DOHH2 (cell line): ENCODE measurements around the gene LRRC55.

Experiments used
- H3F3A ChIP-seq: fragments of 200-600 bp; sonication (generic), shearing (Covaris generic); 2 replicates; pipeline ENCODE4 v1.6.0; 2016; ENCODE audit warnings: antibody characterized with exemption, mild to moderate bottlenecking; ENCODE audit not compliant: control insufficient read depth, insufficient read depth
- H3K27ac ChIP-seq: fragments of 200-600 bp; sonication (generic); 2 replicates; pipeline ENCODE4 v1.5.1; 2014; ENCODE audit warnings: low read depth, mild to moderate bottlenecking, low read length, moderate library complexity
- H3K27me3 ChIP-seq: fragments of 200-600 bp; sonication (generic); 2 replicates; pipeline ENCODE4 v1.6.1; 2014; ENCODE audit warnings: mild to moderate bottlenecking, low read length, mixed read lengths; ENCODE audit not compliant: control insufficient read depth
- H3K36me3 ChIP-seq: fragments of 200-600 bp; sonication (generic); 2 replicates; pipeline ENCODE4 v1.6.1; 2014; ENCODE audit warnings: mild to moderate bottlenecking, low read length, moderate library complexity, mixed read lengths; ENCODE audit not compliant: control insufficient read depth
- H3K4me1 ChIP-seq: fragments of 200-600 bp; sonication (generic); 2 replicates; pipeline ENCODE4 v1.6.1; 2014; ENCODE audit warnings: mild to moderate bottlenecking, low read length, mixed read lengths; ENCODE audit not compliant: control insufficient read depth
- H3K4me2 ChIP-seq: fragments of 200-600 bp; sonication (generic); 2 replicates; pipeline ENCODE4 v1.6.0; 2014; ENCODE audit warnings: mild to moderate bottlenecking, low read length, moderate library complexity
- H3K4me3 ChIP-seq: fragments of 200-600 bp; sonication (generic); 2 replicates; pipeline ENCODE4 v1.5.1; 2014; ENCODE audit warnings: mild to moderate bottlenecking, low read length, mixed read lengths
- H3K79me2 ChIP-seq: fragments of 200-600 bp; sonication (generic); 2 replicates; pipeline ENCODE4 v1.6.1; 2014; ENCODE audit warnings: mild to moderate bottlenecking, low read length, mixed read lengths; ENCODE audit not compliant: control insufficient read depth
- H3K9me2 ChIP-seq: fragments of 200-600 bp; sonication (generic); replicated peaks from 2 replicates; pipeline ENCODE4 v1.6.1; 2014; ENCODE audit warnings: mild to moderate bottlenecking, low read length, mixed read lengths; ENCODE audit not compliant: control insufficient read depth
- H3K9me3 ChIP-seq: fragments of 200-600 bp; sonication (generic); 2 replicates; pipeline ENCODE4 v1.6.1; 2014; ENCODE audit warnings: antibody characterized with exemption, low read length, mixed read lengths; ENCODE audit not compliant: control insufficient read depth, insufficient read depth
- H4K20me1 ChIP-seq: fragments of 200-600 bp; sonication (generic); 2 replicates; pipeline ENCODE4 v1.6.0; 2014; ENCODE audit warnings: low read depth, mild to moderate bottlenecking, antibody characterized with exemption, low read length, moderate library complexity; ENCODE audit not compliant: control insufficient read depth, insufficient read depth
- CTCF ChIP-seq: fragments of 200-600 bp; sonication (generic); IDR thresholded peaks from one replicate; pipeline ENCODE4 v1.5.1; 2014; ENCODE audit warnings: antibody characterized with exemption, mild to moderate bottlenecking, low read depth, low read length; ENCODE audit not compliant: poor library complexity, severe bottlenecking
- EZH2phosphoT487 ChIP-seq: fragments of 200-600 bp; sonication (generic); IDR thresholded peaks from 2 replicates; pipeline ENCODE4 v1.6.1; 2017; ENCODE audit warnings: borderline replicate concordance, mild to moderate bottlenecking, antibody characterized with exemption, low read length, moderate library complexity, mixed read lengths

LRRC55 gene

DNA sequence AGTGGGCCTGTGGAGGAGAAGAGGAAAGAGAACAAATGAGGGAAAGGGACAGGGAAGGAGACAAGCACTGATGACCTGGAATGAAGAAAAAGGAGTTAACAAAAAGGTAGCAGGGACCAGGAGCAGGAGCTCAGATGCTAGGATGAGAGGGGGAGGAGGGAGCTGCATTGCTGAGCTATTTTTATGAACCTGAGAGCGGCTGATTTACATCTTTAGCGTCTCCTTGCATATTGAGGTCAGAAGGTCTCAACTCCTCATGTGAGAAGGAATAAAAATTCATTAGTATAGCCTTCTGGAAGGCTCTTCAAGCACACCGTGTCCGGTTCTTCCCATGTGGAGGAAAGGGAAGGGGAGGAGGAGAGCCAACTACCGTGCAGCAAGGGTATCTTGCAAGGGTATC lies 33.1 kb upstream of the LRRC55 start:
- Histone ChIP-seq H3K27ac (no peak overlapping the region), H3K27me3 (no peaks in the 10 kb centered on the region; the same call in 1 of the 2 replicates), H3K9me2 (no peaks in the 10 kb centered on the region), H3F3A (no peaks in the 10 kb centered on the region), H3K9me3 (no peaks in the 10 kb centered on the region), H3K79me2 (no peaks in the 10 kb centered on the region), H4K20me1 (no peaks in the 10 kb centered on the region), H3K4me2 (no peak overlapping the region), H3K4me3 (no peak overlapping the region), H3K4me1 (no peaks in the 10 kb centered on the region), H3K36me3 (no peaks in the 10 kb centered on the region)
- no peak for TF ChIP-seq EZH2phosphoT487

DNA sequence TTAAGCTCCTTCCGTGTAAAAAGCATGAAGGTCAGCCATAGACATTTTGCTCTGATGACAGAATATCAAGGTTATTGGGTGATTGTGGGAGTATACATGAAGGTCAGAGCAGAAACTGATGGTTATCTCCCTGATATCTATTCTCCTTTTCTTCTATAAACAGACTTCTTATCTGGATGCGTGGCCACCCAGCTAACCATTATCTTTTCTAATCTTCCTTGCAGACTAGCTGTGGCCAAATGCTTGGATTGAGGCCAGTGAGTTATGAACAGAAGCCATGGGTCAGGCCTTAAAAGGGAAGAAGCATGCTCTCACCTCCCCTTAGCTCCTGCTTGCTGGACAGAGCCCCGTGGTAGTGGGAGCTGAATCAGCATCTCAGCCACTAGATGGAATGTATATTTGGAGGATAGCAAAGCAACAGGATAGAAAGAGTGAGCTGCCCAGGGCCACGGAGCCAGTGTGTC lies 31.3 kb upstream of the LRRC55 start:
- H4K20me1 ChIP-seq, result no peaks in the 10 kb centered on the region
- no peaks in the 10 kb centered on the region for H3K9me3 ChIP-seq
- H3K79me2 ChIP-seq, result no peaks in the 10 kb centered on the region
- no peaks in the 10 kb centered on the region for H3F3A ChIP-seq
- no peak overlapping the region for H3K4me3 ChIP-seq
- no peaks in the 10 kb centered on the region for H3K36me3 ChIP-seq
- peaks cover 3% of the 10 kb centered on the region for H3K4me1 ChIP-seq
- no peaks in the 10 kb centered on the region; the same call in 1 of the 2 replicates for H3K27me3 ChIP-seq
- no peak overlapping the region for H3K4me2 ChIP-seq
- H3K9me2 ChIP-seq, result no peaks in the 10 kb centered on the region
- TF ChIP-seq CTCF (no peak), EZH2phosphoT487 (no peak)
- H3K27ac ChIP-seq, result no peak overlapping the region

DNA sequence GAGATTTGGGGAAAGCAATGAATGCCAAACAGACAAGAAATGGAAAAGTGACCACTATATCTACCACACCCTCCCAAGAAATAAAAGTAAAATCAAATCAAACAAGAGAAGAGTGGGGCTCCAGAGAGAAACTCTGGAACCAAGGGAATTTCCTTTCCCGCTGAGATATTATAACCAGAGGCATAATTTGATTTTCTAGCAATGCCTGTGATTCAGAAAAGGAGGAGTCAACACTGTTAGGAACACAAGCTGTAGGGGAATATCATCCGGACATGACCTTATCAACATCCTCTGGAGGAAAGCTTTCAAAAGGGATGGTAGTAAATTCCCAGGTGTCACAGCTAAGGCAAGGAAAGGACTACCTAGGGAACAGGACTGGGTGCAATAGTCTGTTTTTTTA lies 29.6 kb upstream of the LRRC55 start:
- Histone ChIP-seq H3K79me2 (no peaks in the 10 kb centered on the region), H3K27me3 (no peaks in the 10 kb centered on the region; the same call in 1 of the 2 replicates), H3K27ac (no peak overlapping the region), H3K9me2 (no peaks in the 10 kb centered on the region), H3K4me2 (no peak overlapping the region), H3F3A (no peaks in the 10 kb centered on the region), H4K20me1 (no peaks in the 10 kb centered on the region), H3K4me3 (no peak overlapping the region), H3K4me1 (peaks cover 8% of the 10 kb centered on the region), H3K36me3 (no peaks in the 10 kb centered on the region), H3K9me3 (no peaks in the 10 kb centered on the region)
- no peak for TF ChIP-seq EZH2phosphoT487
- no peak for TF ChIP-seq CTCF

DNA sequence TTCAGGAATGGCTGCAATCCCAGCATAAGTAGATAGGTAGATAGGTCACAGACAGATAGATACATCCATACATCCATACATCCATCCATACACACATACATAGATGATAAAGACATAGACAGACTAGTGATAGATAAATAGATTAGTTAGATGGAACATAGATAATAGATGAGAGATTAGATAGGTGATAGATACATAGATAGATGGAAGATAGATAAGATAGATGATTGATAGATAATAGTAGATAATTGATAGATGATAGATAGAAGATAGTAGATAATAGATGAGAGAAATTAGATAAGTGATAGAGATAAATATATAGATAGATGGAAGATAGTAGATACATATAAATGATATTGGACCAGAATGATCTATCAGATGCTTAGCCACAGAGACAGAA lies 28.3 kb upstream of the LRRC55 start:
- no peaks in the 10 kb centered on the region for H3K79me2 ChIP-seq
- H3K27me3 ChIP-seq, result no peaks in the 10 kb centered on the region
- TF ChIP-seq CTCF, result no peak
- H3K4me3 ChIP-seq, result no peak overlapping the region
- no peaks in the 10 kb centered on the region for H3F3A ChIP-seq
- H4K20me1 ChIP-seq, result no peaks in the 10 kb centered on the region
- H3K27ac ChIP-seq, result no peak overlapping the region
- no peaks in the 10 kb centered on the region for H3K36me3 ChIP-seq
- no peaks in the 10 kb centered on the region for H3K9me3 ChIP-seq
- H3K4me2 ChIP-seq, result no peak overlapping the region
- H3K4me1 ChIP-seq, result peaks cover 8% of the 10 kb centered on the region
- no peaks in the 10 kb centered on the region for H3K9me2 ChIP-seq
